Astrocyte of the cerebellum (primary cell): Measurements from ENCODE around the gene SPATA9.

Experiments
- DNase-seq: peaks from one replicate; pipeline ENCODE4 v3.0.0-alpha.2; 2011; ENCODE audit warnings: low read depth
- H3K4me3 ChIP-seq: 2 replicates; pipeline ENCODE4 v1.5.1; 2011; ENCODE audit warnings: mild to moderate bottlenecking, low read depth, low read length, moderate library complexity
- CTCF ChIP-seq: IDR thresholded peaks from 2 replicates; pipeline ENCODE4 v1.5.1; 2012; ENCODE audit warnings: low read length, low read depth, moderate library complexity, mild to moderate bottlenecking; ENCODE audit errors: missing control alignments
- in situ Hi-C: cut with HindIII; loops from 2 replicates; pipeline ENCODE4 v1.10.0; 2017; ENCODE audit warnings: low sequenced_read_pairs

The SPATA9 gene

GRCh38 chr5:95660060-95660459 is 22.7 kb downstream of the SPATA9 start:
- no peak for DNase-seq
- H3K4me3 ChIP-seq = no peak overlapping the region
- in situ Hi-C loops = no loop called here
- TF ChIP-seq CTCF = no peak

- no peak for DNase-seq
- TF ChIP-seq CTCF = no peak
- H3K4me3 ChIP-seq = no peak overlapping the region
- in situ Hi-C loops = no loop called here
Observed at GRCh38 chr5:95655575-95655974, 27.2 kb downstream of the SPATA9 start.

DNA sequence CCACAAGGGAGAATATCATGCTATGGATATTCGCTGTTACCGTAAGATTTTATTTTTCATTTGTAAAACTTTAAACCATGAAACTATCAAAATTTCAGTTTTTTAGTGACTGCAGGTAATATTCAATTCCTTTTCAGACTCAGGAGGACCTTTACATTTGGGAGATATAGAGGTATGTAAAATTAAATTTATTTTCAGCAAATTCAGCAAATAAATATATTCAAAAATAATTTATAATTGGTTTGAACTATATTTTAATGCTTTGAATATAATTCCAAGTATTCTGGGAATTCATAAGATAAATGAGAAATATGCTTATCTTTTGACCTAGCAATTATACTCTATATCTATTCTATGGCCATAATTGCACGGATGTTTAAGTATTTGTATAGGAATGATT is 28.6 kb downstream of the SPATA9 start:
- H3K4me3 ChIP-seq = no peak overlapping the region
- in situ Hi-C loops = no loop called here
- TF ChIP-seq CTCF = no peak
- DNase-seq = no peak

- in situ Hi-C loops = no loop called here
- TF ChIP-seq CTCF = no peak
Observed at GRCh38 chr5:95652849-95653248, 29.9 kb downstream of the SPATA9 start.

DNA sequence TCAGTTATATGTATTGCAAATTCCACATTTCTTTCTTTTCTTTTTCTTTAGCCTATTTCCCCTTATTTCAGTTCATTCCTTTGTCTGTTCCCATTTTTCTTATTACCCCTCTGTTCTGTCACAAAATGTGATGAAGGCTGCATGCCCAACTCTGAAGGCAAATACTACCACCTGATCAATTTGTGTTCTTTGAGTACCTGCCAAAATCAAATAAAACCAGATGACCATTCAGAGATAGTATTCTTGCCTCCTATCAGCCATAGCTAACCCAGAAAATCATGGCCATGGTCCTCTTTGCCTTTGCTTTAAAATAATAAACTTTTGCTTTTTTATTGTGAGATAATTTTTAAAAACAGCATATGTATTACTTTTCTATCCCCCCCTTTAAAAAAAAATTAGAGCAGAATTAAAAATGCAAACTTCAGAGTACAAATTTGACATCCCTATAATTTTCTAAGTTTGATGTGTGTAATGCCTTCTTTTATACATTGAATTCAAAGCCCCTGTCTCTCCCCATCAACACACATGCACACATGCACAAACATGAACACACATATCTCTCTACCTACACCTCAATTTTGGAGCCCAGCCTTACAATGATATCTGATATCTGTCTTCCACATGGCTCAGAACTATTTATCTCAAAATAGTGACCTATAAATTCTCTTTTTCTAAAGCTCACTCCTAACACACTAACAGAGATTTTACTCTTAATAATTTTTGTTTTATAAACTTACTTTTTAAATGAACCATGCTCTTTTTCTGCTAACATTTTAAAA is 32.8 kb downstream of the SPATA9 start:
- no peak for DNase-seq
- in situ Hi-C loops = no loop called here
- no peak for TF ChIP-seq CTCF
- H3K4me3 ChIP-seq = no peak overlapping the region

More at GRCh38 chr5:95652849-95653248, 29.9 kb downstream of the SPATA9 start:
- H3K4me3 ChIP-seq = no peak overlapping the region
- no peak for DNase-seq

- in situ Hi-C loops = no loop called here
- no peak overlapping the region for H3K4me3 ChIP-seq
- no peak for DNase-seq
- no peak for TF ChIP-seq CTCF
Observed at GRCh38 chr5:95649274-95649673, 33.5 kb downstream of the SPATA9 start.
